Upper lobe of right lung (tissue), 1 donor: ENCODE results near the gene LMBRD1. TPM values are rescaled to one million over a fixed set of nuclear protein-coding genes. Genes with fewer than 3 reads are reported as not detected.
"Not testable (repeated sequence)": the region's sequence is repeated elsewhere in the genome, so short reads cannot be mapped to it uniquely, and the experiment has no call there.

Experiments
- ATAC-seq: fragments of 200-7000 bp; cut with Tn5 transposase; one replicate; pipeline ENCODE4 v1.9.1; 2020; ENCODE audit warnings: mild to moderate bottlenecking, moderate library complexity
- DNase-seq: peaks from one replicate; pipeline ENCODE4 v3.0.0-alpha.2; 2020
- H3K27ac ChIP-seq: fragments of 200-600 bp; one replicate; pipeline ENCODE4 v1.8.0; 2022
- H3K27me3 ChIP-seq: fragments of 200-600 bp; one replicate; pipeline ENCODE4 v1.8.0; 2022; ENCODE audit warnings: mild to moderate bottlenecking
- H3K36me3 ChIP-seq: fragments of 200-600 bp; one replicate; pipeline ENCODE4 v1.8.0; 2022
- H3K4me1 ChIP-seq: fragments of 200-600 bp; one replicate; pipeline ENCODE4 v1.8.0; 2022
- H3K4me3 ChIP-seq: fragments of 200-600 bp; one replicate; pipeline ENCODE4 v1.8.0; 2022; ENCODE audit warnings: mild to moderate bottlenecking
- H3K9me3 ChIP-seq: fragments of 200-600 bp; one replicate; pipeline ENCODE4 v1.8.0; 2022
- CTCF ChIP-seq: fragments of 200-600 bp; IDR thresholded peaks from one replicate; pipeline ENCODE4 v1.8.0; 2022; ENCODE audit warnings: antibody characterized with exemption
- intact Hi-C: fragments of 100-400 bp; cut with DNase I; formaldehyde crosslinking; loops from one replicate; pipeline ENCODE4 v1.11.0; 2022
- total RNA-seq: library from RNA; stranded (reverse); fragmentation: NEBNext Ultra II Directional; extraction: Animal tissue kit (Norgen Biotek cat#: 25700); gene quantifications from one replicate; pipeline ENCODE4 v1.2.1, GENCODE V29; 2021
- donor health status: DM: no; HTN: yes; CAD: no; lungs with severe emphysema.

Gene LMBRD1
- total RNA-seq, 1 donor from 2014 or later, result 66.7 TPM

DNA sequence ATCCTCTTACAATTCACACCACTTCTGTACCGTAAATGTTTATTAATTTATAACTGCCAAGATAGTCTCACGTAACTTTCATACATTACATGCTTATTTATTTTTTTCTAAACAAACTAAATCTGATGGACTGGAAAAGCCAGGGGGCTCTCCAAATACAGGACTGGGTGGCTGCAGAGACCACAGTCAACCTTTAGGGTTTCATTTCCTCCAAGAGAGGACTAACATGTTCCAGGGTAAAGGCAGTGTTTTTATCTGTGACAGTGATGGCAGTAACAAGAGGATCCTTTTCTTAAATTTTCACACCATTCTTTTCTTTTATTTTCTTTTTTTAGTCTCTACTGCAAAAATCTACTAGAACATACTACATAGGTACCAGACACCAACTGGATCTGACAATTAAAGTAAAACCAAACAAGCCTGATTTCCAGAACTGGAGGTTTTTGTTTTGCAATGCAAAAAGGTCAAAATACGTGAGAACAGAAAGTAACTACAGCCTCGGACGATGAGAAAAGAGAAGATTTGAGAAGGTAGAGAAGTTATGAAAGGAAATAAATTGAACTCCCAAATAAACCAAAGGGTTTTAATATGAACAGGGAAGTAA is 1.2 kb downstream of the LMBRD1 start:
- peak; percentile 5 for TF ChIP-seq CTCF
- peak overlapping the region; percentile 96 for H3K27ac ChIP-seq
- H3K27me3 ChIP-seq, result no peaks in the 10 kb centered on the region
- no peak for DNase-seq
- H3K36me3 ChIP-seq, result no peaks in the 10 kb centered on the region
- no peak for ATAC-seq
- no peaks in the 10 kb centered on the region for H3K9me3 ChIP-seq
- intact Hi-C loops, result no loop called here
- H3K4me1 ChIP-seq, result peaks cover 9% of the 10 kb centered on the region
- H3K4me3 ChIP-seq, result peak overlapping the region; percentile 82

DNA sequence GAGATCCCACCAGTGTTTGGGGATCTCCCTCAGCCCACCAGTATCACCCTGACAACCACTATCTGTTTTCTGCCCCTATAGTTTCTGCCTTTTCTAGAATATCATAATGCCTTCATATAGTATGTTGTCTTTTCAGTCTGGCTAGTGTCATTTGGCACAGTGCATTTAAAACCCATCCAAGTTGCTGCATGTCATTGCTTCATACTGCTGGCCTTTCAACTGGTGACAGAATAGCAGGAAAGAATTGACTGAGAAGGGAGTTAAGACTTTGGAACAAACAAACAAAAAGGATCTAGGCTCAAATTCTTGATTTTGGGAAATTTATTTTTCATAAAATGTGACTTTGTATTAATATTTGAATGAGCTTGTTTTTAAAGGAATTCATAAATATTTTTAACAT is 4.5 kb downstream of the LMBRD1 start:
- peaks cover 9% of the 10 kb centered on the region for H3K4me1 ChIP-seq
- no peak for TF ChIP-seq CTCF
- peaks cover 8% of the 10 kb centered on the region for H3K36me3 ChIP-seq
- DNase-seq (no peak), ATAC-seq (no peak)
- H3K27me3 ChIP-seq, result no peaks in the 10 kb centered on the region
- intact Hi-C loops, result no loop called here
- H3K27ac ChIP-seq, result no peak overlapping the region
- no peaks in the 10 kb centered on the region for H3K9me3 ChIP-seq
- H3K4me3 ChIP-seq, result no peak overlapping the region

- ATAC-seq, result peak; percentile 52
- intact Hi-C loops, result no loop called here
- no peak for TF ChIP-seq CTCF
- no peaks in the 10 kb centered on the region for H3K27me3 ChIP-seq
- no peak overlapping the region for H3K27ac ChIP-seq
- H3K9me3 ChIP-seq, result no peaks in the 10 kb centered on the region
- no peak for DNase-seq
- H3K36me3 ChIP-seq, result peaks cover 8% of the 10 kb centered on the region
- H3K4me1 ChIP-seq, result peaks cover 9% of the 10 kb centered on the region
- H3K4me3 ChIP-seq, result no peak overlapping the region
Observed at GRCh38 chr6:69791065-69791471, 5.7 kb downstream of the LMBRD1 start.

- intact Hi-C loops, result no loop called here
- no peak for TF ChIP-seq CTCF
- Histone ChIP-seq H3K27me3 (no peaks in the 10 kb centered on the region), H3K36me3 (peaks cover 8% of the 10 kb centered on the region), H3K9me3 (no peaks in the 10 kb centered on the region), H3K4me3 (no peak overlapping the region), H3K27ac (no peak overlapping the region), H3K4me1 (peaks cover 7% of the 10 kb centered on the region)
- no peak for ATAC-seq
- DNase-seq, result no peak
Observed at GRCh38 chr6:69790629-69791028, 6.2 kb downstream of the LMBRD1 start.

DNA sequence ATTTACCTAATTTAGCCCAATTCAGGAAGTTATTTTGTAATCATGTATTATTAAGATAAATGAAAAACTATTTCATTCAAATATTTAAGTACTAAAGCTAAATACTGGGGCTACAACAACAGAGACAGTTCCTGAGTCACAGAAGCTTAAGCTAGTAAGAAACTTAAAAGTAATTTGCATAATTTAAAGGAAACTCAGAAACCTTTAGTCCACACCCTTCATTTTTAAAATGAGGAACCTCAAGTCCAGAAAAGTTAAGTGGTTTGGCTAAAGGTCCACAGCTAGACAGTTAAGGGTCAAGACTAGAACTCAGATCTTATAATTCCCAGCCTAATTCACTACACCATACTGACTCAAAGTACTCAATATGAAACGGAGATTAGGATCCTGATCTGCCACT is 7.2 kb downstream of the LMBRD1 start:
- Histone ChIP-seq H3K36me3 (peaks cover 8% of the 10 kb centered on the region), H3K4me1 (no peaks in the 10 kb centered on the region), H3K27me3 (no peaks in the 10 kb centered on the region), H3K27ac (no peak overlapping the region), H3K9me3 (no peaks in the 10 kb centered on the region), H3K4me3 (no peak overlapping the region)
- DNase-seq, result no peak
- intact Hi-C loops, result no loop called here
- no peak for TF ChIP-seq CTCF
- peak; percentile 20 for ATAC-seq

- ATAC-seq, H3K9me3 ChIP-seq, H3K27ac ChIP-seq, H3K27me3 ChIP-seq, H3K4me1 ChIP-seq, intact Hi-C loops, H3K36me3 ChIP-seq, H3K4me3 ChIP-seq, DNase-seq: not testable (repeated sequence)
Observed at GRCh38 chr6:69787436-69787835, 9.4 kb downstream of the LMBRD1 start.
